GM19193 (cell line): Measurements from ENCODE around the gene ATP8B1.

Experiments
- POLR2A ChIP-seq: IDR thresholded peaks from 4 replicates; pipeline ENCODE4 v1.6.1; 2011; ENCODE audit not compliant: insufficient read depth, insufficient read length; ENCODE audit errors: extremely low read depth

The ATP8B1 gene

DNA sequence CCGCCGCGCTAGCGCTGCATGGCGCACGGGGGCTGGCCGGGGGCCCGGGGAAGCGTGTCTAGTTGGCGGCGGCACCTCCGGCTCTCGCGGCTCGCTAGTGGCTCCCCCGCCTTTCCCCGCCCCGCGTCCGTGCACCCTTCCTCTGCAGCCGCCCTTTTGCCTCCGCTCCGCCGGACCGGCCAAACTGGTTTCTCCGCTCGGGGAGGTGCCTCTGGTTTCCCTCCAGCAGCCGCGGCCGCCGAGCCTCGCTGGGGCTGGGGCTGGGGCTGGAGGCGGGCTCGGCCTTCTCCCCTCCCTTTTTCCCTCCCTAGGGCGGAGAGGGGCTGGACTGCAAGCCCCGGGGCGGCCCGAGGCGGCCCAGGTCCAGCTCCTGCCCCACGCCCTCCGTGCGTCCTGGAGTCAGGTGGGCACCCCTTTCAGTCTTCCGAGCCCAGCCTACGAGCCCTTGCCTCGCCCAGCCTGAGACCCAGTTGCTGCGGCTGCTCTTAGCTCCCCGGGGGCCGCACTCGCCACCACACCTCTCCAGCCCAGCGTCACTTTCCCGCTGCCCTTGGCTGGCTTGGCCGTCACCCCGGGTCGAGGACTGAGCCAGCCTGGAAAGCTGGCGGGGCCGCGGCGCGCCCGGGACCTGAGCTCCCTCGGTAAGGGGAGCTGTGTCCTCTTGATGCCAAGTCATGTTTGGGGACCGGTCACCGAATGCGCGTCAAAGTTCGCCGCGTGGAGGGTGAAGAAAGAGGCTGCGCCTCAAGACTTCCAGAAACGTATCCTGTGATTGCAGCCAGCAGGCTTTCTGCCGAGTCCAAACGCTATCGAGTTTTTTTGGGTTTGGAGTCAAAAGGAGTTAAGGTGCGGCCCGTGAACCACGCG is at the start of gene ATP8B1:
ATP8B1 (minus strand) TSS at position 213 of the 867 bp plus-strand sequence. CDS start 71,508 bp downstream, outside the sequence.
- no peak for TF ChIP-seq POLR2A

GRCh38 chr18:57850063-57850462 is 46.9 kb upstream of the ATP8B1 start:
- no peak for TF ChIP-seq POLR2A

- no peak for TF ChIP-seq POLR2A
Measured at GRCh38 chr18:57846258-57846657, 43.1 kb upstream of the ATP8B1 start.

- TF ChIP-seq POLR2A, result no peak
Measured at GRCh38 chr18:57845605-57846074, 42.5 kb upstream of the ATP8B1 start.

DNA sequence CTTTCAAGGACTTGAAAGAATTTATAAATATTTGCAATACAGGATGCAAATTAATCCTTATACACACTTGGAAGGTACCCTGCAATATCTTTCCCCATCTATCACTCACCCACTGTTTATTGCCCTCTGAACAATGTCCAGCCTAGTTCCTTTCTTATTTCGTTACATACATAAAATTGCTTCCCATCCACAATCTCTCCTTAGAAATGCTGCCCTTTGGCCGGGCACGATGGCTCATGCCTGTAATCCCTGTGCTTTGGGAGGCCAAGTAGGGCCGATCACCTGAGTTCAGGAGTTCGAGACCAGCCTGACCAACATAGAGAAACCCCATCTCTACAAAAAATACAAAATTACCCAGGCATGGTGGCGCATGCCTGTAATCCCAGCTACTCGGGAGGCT is 41.2 kb upstream of the ATP8B1 start:
- no peak for TF ChIP-seq POLR2A

DNA sequence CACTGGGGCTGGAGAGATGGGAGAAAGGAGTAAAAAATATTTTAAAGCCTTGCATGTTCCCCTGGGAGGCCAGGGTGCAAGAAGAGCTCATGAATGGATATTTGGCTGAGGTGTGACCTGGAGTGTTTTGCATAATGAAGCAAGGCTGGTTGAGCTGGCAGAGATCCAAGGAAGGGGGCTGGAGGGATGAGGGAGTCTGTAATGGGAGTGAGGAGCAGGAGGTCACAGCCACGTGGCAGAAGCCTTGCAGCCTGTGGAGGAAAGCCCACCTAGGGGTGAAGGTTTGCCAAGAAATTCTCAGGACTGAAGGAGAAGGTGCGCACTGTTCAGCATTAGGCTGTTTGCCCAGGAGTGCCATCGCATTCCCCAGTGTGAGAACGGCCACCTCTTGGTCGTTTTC is 40.3 kb upstream of the ATP8B1 start:
- no peak for TF ChIP-seq POLR2A

GRCh38 chr18:57841568-57841967 is 38.5 kb upstream of the ATP8B1 start:
- TF ChIP-seq POLR2A, result no peak

DNA sequence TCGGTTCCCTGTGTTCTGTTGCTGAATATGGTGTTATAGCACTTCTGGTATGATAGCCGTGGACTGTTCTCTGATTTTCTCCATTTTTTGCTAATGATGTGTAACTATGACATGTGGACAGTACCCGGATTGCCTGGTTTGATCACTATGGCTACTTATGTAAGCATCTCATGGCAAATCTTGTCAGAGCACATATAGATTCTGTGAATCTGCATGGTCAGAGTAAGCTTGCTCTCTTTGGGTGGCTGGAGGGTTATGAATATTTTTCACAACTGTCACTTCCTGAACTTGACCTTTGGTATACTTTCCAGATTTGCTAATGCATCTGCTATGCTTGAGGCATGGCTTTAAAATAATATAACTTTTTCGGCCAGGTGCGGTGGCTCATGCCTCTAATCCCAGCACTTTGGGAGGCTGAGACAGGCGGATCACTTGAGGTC is 36.8 kb upstream of the ATP8B1 start:
- no peak for TF ChIP-seq POLR2A

DNA sequence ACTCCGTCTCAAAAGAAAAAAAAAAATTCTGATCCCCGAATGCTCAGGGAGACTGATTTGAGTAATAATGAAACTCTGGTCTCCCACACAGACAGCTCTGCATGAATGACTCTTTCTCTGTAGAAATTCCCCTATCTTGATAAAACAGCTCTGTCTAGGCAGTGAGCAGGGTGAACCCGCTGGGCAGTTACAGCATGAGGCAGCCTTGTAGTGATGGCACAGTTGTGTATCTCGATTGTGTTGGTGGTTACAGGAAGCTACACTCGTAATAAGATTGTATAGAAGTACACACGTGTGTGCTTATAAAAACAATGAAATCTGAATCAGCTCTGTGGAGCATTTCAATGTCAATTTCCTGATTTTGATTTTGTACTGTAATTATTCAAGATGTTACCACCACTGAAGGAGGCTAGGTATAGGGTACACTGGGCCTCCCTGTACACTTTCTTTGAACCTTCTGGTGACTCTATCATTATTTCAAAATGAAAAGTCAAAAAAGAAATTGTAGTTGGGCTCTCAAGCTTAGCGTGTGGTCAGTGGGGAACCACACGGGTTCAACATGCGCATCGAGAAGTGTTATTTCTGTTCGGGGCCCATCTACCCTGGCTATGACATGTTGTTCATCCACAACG is 34.9 kb upstream of the ATP8B1 start:
- no peak for TF ChIP-seq POLR2A

GRCh38 chr18:57836557-57836956 is 33.4 kb upstream of the ATP8B1 start:
- TF ChIP-seq POLR2A, result no peak

DNA sequence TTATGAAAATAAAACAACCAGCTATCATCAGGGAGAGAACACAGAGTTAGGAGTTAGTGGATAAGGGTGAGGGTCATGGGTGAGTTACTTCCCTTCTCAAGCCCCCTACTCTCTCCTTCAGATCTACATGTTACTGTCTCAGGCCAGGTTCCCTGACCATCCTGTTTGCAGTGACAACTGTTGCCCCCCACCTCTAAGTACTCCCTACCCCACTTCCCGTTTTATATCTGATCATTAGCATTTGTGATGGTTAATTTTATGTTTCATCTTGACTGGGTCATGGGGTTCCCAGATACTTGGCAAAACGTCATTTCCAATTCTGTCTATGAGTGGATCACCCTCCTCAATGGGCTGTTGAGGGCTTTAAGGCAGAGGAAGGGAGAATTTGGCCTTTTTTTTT is 32.8 kb upstream of the ATP8B1 start:
- no peak for TF ChIP-seq POLR2A

- TF ChIP-seq POLR2A, result no peak
Measured at GRCh38 chr18:57834616-57835015, 31.5 kb upstream of the ATP8B1 start.

- no peak for TF ChIP-seq POLR2A
Measured at GRCh38 chr18:57833441-57834101, 30.5 kb upstream of the ATP8B1 start.

GRCh38 chr18:57832730-57833129 is 29.6 kb upstream of the ATP8B1 start:
- no peak for TF ChIP-seq POLR2A
